ENCODE measurements around the gene SCUBE3. TPM values are rescaled to one million over a fixed set of nuclear protein-coding genes. Genes with fewer than 3 reads are reported as not detected.

SCUBE3 gene
- total and polyA plus RNA-seq, 9 of the 15 experiments (the other 6 are each of a cell fraction or from before 2014, with no cell fraction given) = 0.01 to 0.11 TPM; not detected in 7

GRCh38 chr6:35195120-35195780 is 18.5 kb upstream of the SCUBE3 start:
- Histone ChIP-seq H3K9ac (ENCODE audit: insufficient read depth in 1 of 2, low read depth in 2 of 2, low read length in 2 of 2) (no peak overlapping the region), H3K36me3 (ENCODE audit: control insufficient read depth, insufficient read depth, low read length) (no peaks in the 10 kb centered on the region), H3K4me3 (no peak overlapping the region), H3K4me2 (ENCODE audit: insufficient read depth, low read length) (no peak overlapping the region), H3K9me1 (ENCODE audit: control insufficient read depth, insufficient read depth, low read length) (no peaks in the 10 kb centered on the region), H3K27me3 (ENCODE audit: control insufficient read depth in 2 of 2, insufficient read depth in 2 of 2, low read length in 2 of 2) (peaks cover 10 to 16% of the 10 kb centered on the region in 2 experiments), H4K20me1 (replicated peaks; ENCODE audit: control insufficient read depth, insufficient read depth, low read length) (peaks cover 3% of the 10 kb centered on the region; the same call in 1 of the 2 replicates), H3K79me2 (ENCODE audit: control insufficient read depth, insufficient read depth, low read length) (no peaks in the 10 kb centered on the region), H3K9me3 (replicated peaks; ENCODE audit: control insufficient read depth, insufficient read depth, low read depth, low read length) (no peaks in the 10 kb centered on the region), H2AFZ (ENCODE audit: low read depth, low read length) (peak overlapping the region; percentile 20; the same call in 1 of the 2 replicates), H3K27ac (ENCODE audit: extremely low read depth, low read depth, low read length) (no peak overlapping the region), H3K4me1 (replicated peaks in 1 of 2; ENCODE audit: control insufficient read depth in 2 of 2, insufficient read depth in 2 of 2, low read length in 2 of 2) (peaks cover 4 to 12% of the 10 kb centered on the region in 2 experiments; a peak in 3 of 5 replicates)
- ChIA-PET POLR2A (interaction anchor here (0.7 to 1.9 kb wide), 4 partner anchors 10 to 859 kb away, joined by 3 to 7 read pairs (median 4); no protein-coding TSS in a partner anchor), CTCF (ENCODE audit: low intra/inter-chr PET ratio) (no interaction called here)
- 33% methylated on average over 3 of the region's 3 CpGs for WGBS (ENCODE audit: insufficient coverage, low coverage, missing lambda C conversion rate)
- peak; percentile 54 for FAIRE-seq
- intact Hi-C loops (cut with micrococcal nuclease) (no loop called here), in situ Hi-C loops (cut with MboI) (no loop called here)
- no TSS peak for BruUV-seq (replicated peaks)
- ATAC-seq = peak; percentile 85
- peak in 3 of 4 experiments; percentile 50 to 78 (median 53) for DNase-seq (ENCODE audit: extremely low read depth in 1 of 4, low spot score in 3 of 4)
- no peak for TF ChIP-seq IFI16 (CRISPR knock-in tag; IDR thresholded peaks at IDR 0.05)
- no peak for TF ChIP-seq ZNF696 (CRISPR knock-in tag; conservative IDR thresholded peaks at IDR 0.05)
- peak in 2 of 3 experiments; percentile 31 to 39; a peak in 4 of 6 replicates for TF ChIP-seq CTCF (IDR thresholded peaks at IDR 0.05 in 2 of 3, conservative IDR thresholded peaks at IDR 0.05 in 1 of 3; ENCODE audit: insufficient read depth in 2 of 3, low read depth in 1 of 3, low read length in 3 of 3)
- no peak for TF ChIP-seq MCM7 (IDR thresholded peaks at IDR 0.05)
- 0 out of 2 replicates have a peak, but pooled peaks have one; percentile 33 for TF ChIP-seq TEAD4 (IDR thresholded peaks at IDR 0.05; ENCODE audit: low read length)
- no peak for TF ChIP-seq TEAD4 (CRISPR knock-in tag; IDR thresholded peaks at IDR 0.05; ENCODE audit: borderline replicate concordance)
- no peak for TF ChIP-seq IRF9 (tag; IDR thresholded peaks at IDR 0.05)
- peak; percentile 48; the same call in 1 of the 2 replicates for TF ChIP-seq CBFA2T3 (IDR thresholded peaks at IDR 0.05)
- TF ChIP-seq ARID2 (IDR thresholded peaks at IDR 0.05) = no peak
- TF ChIP-seq TAL1 (IDR thresholded peaks at IDR 0.05) = peak; percentile 7; the same call in 1 of the 2 replicates
- TF ChIP-seq RAD21 (CRISPR knock-in tag; conservative IDR thresholded peaks at IDR 0.05 in 1 of 2, IDR thresholded peaks at IDR 0.05 in 1 of 2) = peak in 1 of 2 experiments; percentile 34; a peak in 2 of 4 replicates
- TF ChIP-seq TCF7 (IDR thresholded peaks at IDR 0.05; ENCODE audit: borderline replicate concordance) = no peak
- 0 out of 2 replicates have a peak, but pooled peaks have one; percentile 30 for TF ChIP-seq ARID1B (IDR thresholded peaks at IDR 0.05)
- no peak for TF ChIP-seq TOE1 (IDR thresholded peaks at IDR 0.05; ENCODE audit: borderline replicate concordance)
- TF ChIP-seq TOE1 (CRISPR knock-in tag; IDR thresholded peaks at IDR 0.05; ENCODE audit: borderline replicate concordance, low read depth) = no peak
- no peak for TF ChIP-seq RFX5 (IDR thresholded peaks at IDR 0.05; ENCODE audit: low read depth, low read length)
- TF ChIP-seq JUN (IDR thresholded peaks at IDR 0.05; ENCODE audit: borderline replicate concordance, low read depth, low read length) = no peak
- no peak for TF ChIP-seq JUN (CRISPR knock-in tag; IDR thresholded peaks at IDR 0.05; ENCODE audit: borderline replicate concordance)
- TF ChIP-seq CEBPB (tag; IDR thresholded peaks at IDR 0.05) = peak; percentile 30; the same call in 1 of the 2 replicates
- no peak for TF ChIP-seq ETS2 (tag; IDR thresholded peaks at IDR 0.05; ENCODE audit: borderline replicate concordance, poor library complexity, severe bottlenecking)
